ENCODE data around the gene TMEM255B. TPM values are rescaled to one million over a fixed set of nuclear protein-coding genes. Genes with fewer than 3 reads are reported as not detected.

Gene TMEM255B
- total RNA-seq, 1 experiment from 2014 or later, result 2.8 TPM

- no peak overlapping the region for H2AFZ ChIP-seq (ENCODE audit: low read length)
- no CpG with 5 or more reads among the region's 30 CpGs for WGBS (ENCODE audit: extremely low coverage, insufficient read length, low lambda C conversion rate)
- no peak overlapping the region for H3K56ac ChIP-seq (ENCODE audit: insufficient read length, low read depth, low read length)
- no peak overlapping the region for H4K8ac ChIP-seq (replicated peaks; ENCODE audit: insufficient read length, low read depth, low read length)
- H4K91ac ChIP-seq (ENCODE audit: insufficient read length, low read depth, low read length), result no peak overlapping the region
- no peaks in the 10 kb centered on the region for H3K79me2 ChIP-seq (ENCODE audit: insufficient read depth, low read length)
- no peak overlapping the region for H2BK15ac ChIP-seq (ENCODE audit: low read depth, low read length)
- H3K79me1 ChIP-seq (ENCODE audit: insufficient read depth, low read depth, low read length, poor library complexity, severe bottlenecking), result no peaks in the 10 kb centered on the region
- no peak overlapping the region for H3K27ac Mint-ChIP-seq
- peaks cover 2 to 7% (median 6%) of the 10 kb centered on the region in 3 experiments; a peak in 6 of 7 replicates for H3K36me3 Mint-ChIP-seq (ENCODE audit: insufficient read depth in 1 of 3, low read depth in 3 of 3)
- no peak overlapping the region for H3K27ac ChIP-seq (ENCODE audit: insufficient read length, low read depth, low read length)
- H4K5ac ChIP-seq (ENCODE audit: insufficient read length, low read depth, low read length), result no peak overlapping the region
- H3K23ac ChIP-seq (ENCODE audit: insufficient read length, low read depth, low read length), result no peak overlapping the region
- H3K9ac ChIP-seq (ENCODE audit: extremely low read depth, insufficient read length, low read length), result no peak overlapping the region
- H3K27me3 ChIP-seq (ENCODE audit: insufficient read depth, low read length), result no peaks in the 10 kb centered on the region
- H3T11ph ChIP-seq (ENCODE audit: low read length), result no peak overlapping the region
- TF ChIP-seq CTCF (conservative IDR thresholded peaks at IDR 0.05), result no peak
- peaks cover 3 to 8% of the 10 kb centered on the region in 2 experiments; a peak in 3 of 4 replicates for H3K4me1 Mint-ChIP-seq
- no peak overlapping the region for H2BK5ac ChIP-seq (ENCODE audit: insufficient read length, low read length)
- H4K20me1 ChIP-seq (ENCODE audit: control insufficient read depth, insufficient read depth, insufficient read length), result no peaks in the 10 kb centered on the region
- no peaks in the 10 kb centered on the region for H3K23me2 ChIP-seq (ENCODE audit: insufficient read length, low read depth, low read length, poor library complexity, severe bottlenecking)
- H3K4me2 ChIP-seq (ENCODE audit: insufficient read depth, insufficient read length, low read length), result no peak overlapping the region
- peaks cover 14 to 15% of the 10 kb centered on the region in 2 experiments for H3K9me3 Mint-ChIP-seq
- no peak overlapping the region for H2BK120ac ChIP-seq (ENCODE audit: low read depth, low read length, poor library complexity, severe bottlenecking)
- no peak overlapping the region for H3K4me3 Mint-ChIP-seq
- H2BK20ac ChIP-seq (ENCODE audit: low read depth, low read length, poor library complexity, severe bottlenecking), result no peak overlapping the region
- H3K18ac ChIP-seq (ENCODE audit: insufficient read length, low read depth, low read length), result no peak overlapping the region
- no peaks in the 10 kb centered on the region for H3K9me3 ChIP-seq (ENCODE audit: control insufficient read depth, low read depth, low read length)
- H3K4me1 ChIP-seq (ENCODE audit: insufficient read depth, low read length), result no peaks in the 10 kb centered on the region
- no peak overlapping the region for H3K4ac ChIP-seq (ENCODE audit: low read depth, low read length)
- no peak overlapping the region for H2BK12ac ChIP-seq (ENCODE audit: insufficient read length, low read depth, low read length)
- no peak overlapping the region for H2AK5ac ChIP-seq (ENCODE audit: insufficient read length, low read length)
- no peak overlapping the region for H3K14ac ChIP-seq (ENCODE audit: insufficient read depth, low read length)
- no peaks in the 10 kb centered on the region for H3K27me3 Mint-ChIP-seq (ENCODE audit: low read depth)
- no peak for DNase-seq
Observed at GRCh38 chr13:113813070-113813748, 54.2 kb downstream of the TMEM255B start.

Measured in H9 (cell line).